ENCODE data around the gene NUP210. TPM values are rescaled to one million over a fixed set of nuclear protein-coding genes. Genes with fewer than 3 reads are reported as not detected.
"Not testable (repeated sequence)": the region's sequence is repeated elsewhere in the genome, so short reads cannot be mapped to it uniquely, and the experiment has no call there.

The NUP210 gene
- total RNA-seq, 1 donor from 2014 or later = 1.4 TPM

DNA sequence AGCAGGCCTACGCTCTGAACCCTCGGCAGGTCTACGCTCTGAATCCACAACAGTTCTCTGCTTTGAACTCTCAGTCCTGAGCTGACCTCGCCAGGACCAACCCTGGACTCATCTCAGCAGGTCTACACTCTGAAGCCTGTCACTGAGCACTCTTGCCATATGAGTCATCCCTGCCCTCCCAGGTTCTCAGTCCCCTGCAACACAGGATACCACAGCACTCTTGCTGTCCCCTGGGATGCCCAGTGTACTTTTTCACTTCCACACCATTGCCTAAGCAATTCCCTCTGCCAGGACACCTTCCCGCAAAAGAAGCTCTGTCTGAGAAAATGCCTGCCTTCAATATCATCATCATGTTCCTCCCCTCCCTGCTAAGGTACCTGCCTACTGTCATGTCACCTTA lies 42.0 kb downstream of the NUP210 start:
- TF ChIP-seq, protein P1, sequence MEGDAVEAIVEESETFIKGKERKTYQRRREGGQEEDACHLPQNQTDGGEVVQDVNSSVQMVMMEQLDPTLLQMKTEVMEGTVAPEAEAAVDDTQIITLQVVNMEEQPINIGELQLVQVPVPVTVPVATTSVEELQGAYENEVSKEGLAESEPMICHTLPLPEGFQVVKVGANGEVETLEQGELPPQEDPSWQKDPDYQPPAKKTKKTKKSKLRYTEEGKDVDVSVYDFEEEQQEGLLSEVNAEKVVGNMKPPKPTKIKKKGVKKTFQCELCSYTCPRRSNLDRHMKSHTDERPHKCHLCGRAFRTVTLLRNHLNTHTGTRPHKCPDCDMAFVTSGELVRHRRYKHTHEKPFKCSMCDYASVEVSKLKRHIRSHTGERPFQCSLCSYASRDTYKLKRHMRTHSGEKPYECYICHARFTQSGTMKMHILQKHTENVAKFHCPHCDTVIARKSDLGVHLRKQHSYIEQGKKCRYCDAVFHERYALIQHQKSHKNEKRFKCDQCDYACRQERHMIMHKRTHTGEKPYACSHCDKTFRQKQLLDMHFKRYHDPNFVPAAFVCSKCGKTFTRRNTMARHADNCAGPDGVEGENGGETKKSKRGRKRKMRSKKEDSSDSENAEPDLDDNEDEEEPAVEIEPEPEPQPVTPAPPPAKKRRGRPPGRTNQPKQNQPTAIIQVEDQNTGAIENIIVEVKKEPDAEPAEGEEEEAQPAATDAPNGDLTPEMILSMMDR (IDR thresholded peaks at IDR 0.05) = no peak
- H3K4me1 Mint-ChIP-seq (ENCODE audit: unreplicated experiment) = peaks cover 29% of the 10 kb centered on the region
- H3K4me3 Mint-ChIP-seq (ENCODE audit: unreplicated experiment) = no peak overlapping the region
- no peaks in the 10 kb centered on the region for H3K36me3 Mint-ChIP-seq (ENCODE audit: unreplicated experiment)
- no peaks in the 10 kb centered on the region for H3K27me3 Mint-ChIP-seq (ENCODE audit: unreplicated experiment)
- no peak for DNase-seq (ENCODE audit: extremely low spot score, unreplicated experiment)
- H3K27ac Mint-ChIP-seq (ENCODE audit: unreplicated experiment) = peak overlapping the region; percentile 67
- no peaks in the 10 kb centered on the region for H3K9me3 Mint-ChIP-seq (ENCODE audit: unreplicated experiment)

- not testable (repeated sequence) for H3K4me3 Mint-ChIP-seq (ENCODE audit: unreplicated experiment); H3K9me3 Mint-ChIP-seq (ENCODE audit: unreplicated experiment); H3K27me3 Mint-ChIP-seq (ENCODE audit: unreplicated experiment); DNase-seq (ENCODE audit: extremely low spot score, unreplicated experiment); H3K36me3 Mint-ChIP-seq (ENCODE audit: unreplicated experiment)
- H3K4me1 Mint-ChIP-seq (ENCODE audit: unreplicated experiment) = peaks cover 29% of the 10 kb centered on the region
- peak overlapping the region; percentile 67 for H3K27ac Mint-ChIP-seq (ENCODE audit: unreplicated experiment)
These were observed 42.4 kb downstream of the NUP210 start for GRCh38 chr3:13377741-13378140.

DNA sequence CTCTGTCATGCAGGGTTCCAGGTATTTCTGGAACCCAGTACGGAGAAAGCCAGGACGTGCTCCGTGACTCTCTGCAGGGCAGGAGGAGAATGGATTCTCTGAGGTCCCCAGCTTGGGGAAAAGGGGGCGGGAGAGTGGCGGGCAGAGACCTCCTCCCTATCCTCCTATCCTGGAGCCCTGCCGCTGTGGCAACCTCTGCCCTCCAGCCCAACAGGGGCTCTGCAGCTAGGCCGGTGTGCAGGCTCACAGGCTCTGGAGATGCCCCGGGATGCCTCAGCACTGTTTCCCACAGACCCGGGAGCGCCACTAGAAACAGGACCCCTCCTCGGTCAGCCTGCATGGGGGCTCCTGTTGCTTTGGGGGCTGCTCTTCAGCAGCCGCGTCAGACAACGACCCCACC lies 43.1 kb downstream of the NUP210 start:
- Mint-ChIP-seq H3K36me3 (ENCODE audit: unreplicated experiment) (no peaks in the 10 kb centered on the region), H3K4me1 (ENCODE audit: unreplicated experiment) (peaks cover 29% of the 10 kb centered on the region), H3K4me3 (ENCODE audit: unreplicated experiment) (no peak overlapping the region), H3K27ac (ENCODE audit: unreplicated experiment) (no peak overlapping the region), H3K9me3 (ENCODE audit: unreplicated experiment) (no peaks in the 10 kb centered on the region), H3K27me3 (ENCODE audit: unreplicated experiment) (no peaks in the 10 kb centered on the region)
- TF ChIP-seq, protein P1 (IDR thresholded peaks at IDR 0.05) = no peak
- DNase-seq (ENCODE audit: extremely low spot score, unreplicated experiment) = no peak

- no peak overlapping the region for H3K27ac Mint-ChIP-seq (ENCODE audit: unreplicated experiment)
- no peak overlapping the region for H3K4me3 Mint-ChIP-seq (ENCODE audit: unreplicated experiment)
- H3K27me3 Mint-ChIP-seq (ENCODE audit: unreplicated experiment) = no peaks in the 10 kb centered on the region
- no peak for DNase-seq (ENCODE audit: extremely low spot score, unreplicated experiment)
- peaks cover 26% of the 10 kb centered on the region for H3K4me1 Mint-ChIP-seq (ENCODE audit: unreplicated experiment)
- H3K9me3 Mint-ChIP-seq (ENCODE audit: unreplicated experiment) = no peaks in the 10 kb centered on the region
- no peaks in the 10 kb centered on the region for H3K36me3 Mint-ChIP-seq (ENCODE audit: unreplicated experiment)
- TF ChIP-seq, protein P1 (IDR thresholded peaks at IDR 0.05) = no peak
These were observed 44.0 kb downstream of the NUP210 start for GRCh38 chr3:13376091-13376490.

- Mint-ChIP-seq H3K9me3 (ENCODE audit: unreplicated experiment) (no peaks in the 10 kb centered on the region), H3K4me3 (ENCODE audit: unreplicated experiment) (no peak overlapping the region), H3K27me3 (ENCODE audit: unreplicated experiment) (no peaks in the 10 kb centered on the region), H3K4me1 (ENCODE audit: unreplicated experiment) (peaks cover 26% of the 10 kb centered on the region), H3K27ac (ENCODE audit: unreplicated experiment) (no peak overlapping the region), H3K36me3 (ENCODE audit: unreplicated experiment) (no peaks in the 10 kb centered on the region)
- TF ChIP-seq, protein P1 (IDR thresholded peaks at IDR 0.05) = no peak
- no peak for DNase-seq (ENCODE audit: extremely low spot score, unreplicated experiment)
These were observed 44.7 kb downstream of the NUP210 start for GRCh38 chr3:13375464-13375863.
